HG03520 (cell line): ENCODE data around the gene LASP1NB.

Source experiments
- ATAC-seq: cut with Tn5 transposase; IDR thresholded peaks from one replicate; pipeline ENCODE4 v1.9.1; 2021; ENCODE audit warnings: mild to moderate bottlenecking, moderate library complexity; ENCODE audit not compliant: unreplicated experiment

LASP1NB gene

GRCh38 chr17:38925263-38925995, at the start of gene LASP1NB:
LASP1NB (plus strand) TSS chr17:38925614.
- no peak for ATAC-seq

- ATAC-seq: no peak
Observed at GRCh38 chr17:38877130-38877851, 48.1 kb upstream of the LASP1NB start.

GRCh38 chr17:38879878-38880665, 45.3 kb upstream of the LASP1NB start:
- no peak for ATAC-seq

- no peak for ATAC-seq
Observed at GRCh38 chr17:38881600-38882191, 43.7 kb upstream of the LASP1NB start.

- no peak for ATAC-seq
Observed at GRCh38 chr17:38882870-38883269, 42.5 kb upstream of the LASP1NB start.

GRCh38 chr17:38883592-38884526, 41.6 kb upstream of the LASP1NB start:
- ATAC-seq: no peak

- no peak for ATAC-seq
Observed at GRCh38 chr17:38885044-38885727, 40.2 kb upstream of the LASP1NB start.

GRCh38 chr17:38885728-38886642, 39.4 kb upstream of the LASP1NB start:
- ATAC-seq: no peak

- ATAC-seq: no peak
Observed at GRCh38 chr17:38886643-38887010, 38.8 kb upstream of the LASP1NB start.

GRCh38 chr17:38888842-38889241, 36.6 kb upstream of the LASP1NB start:
- ATAC-seq: no peak

GRCh38 chr17:38889745-38890409, 35.5 kb upstream of the LASP1NB start:
- ATAC-seq: no peak

GRCh38 chr17:38890410-38890746, 35.0 kb upstream of the LASP1NB start:
- no peak for ATAC-seq

GRCh38 chr17:38891441-38891840, 34.0 kb upstream of the LASP1NB start:
- no peak for ATAC-seq

- no peak for ATAC-seq
Observed at GRCh38 chr17:38892083-38892482, 33.3 kb upstream of the LASP1NB start.

GRCh38 chr17:38892620-38893019, 32.8 kb upstream of the LASP1NB start:
- no peak for ATAC-seq

GRCh38 chr17:38893113-38893512, 32.3 kb upstream of the LASP1NB start:
- no peak for ATAC-seq

- ATAC-seq: no peak
Observed at GRCh38 chr17:38893607-38894006, 31.8 kb upstream of the LASP1NB start.

GRCh38 chr17:38894276-38894675, 31.1 kb upstream of the LASP1NB start:
- ATAC-seq: no peak
